HepG2 (cell line): ENCODE results near the gene SSTR5. TPM values are rescaled to one million over a fixed set of nuclear protein-coding genes. Genes with fewer than 3 reads are reported as not detected.
A peak's percentile ranks its signal among the peaks of the same experiment; 100 is the strongest.

Source experiments
- ASH2L ChIP-seq: fragments of 300-600, 200-600 bp; sonication (generic); IDR thresholded peaks from 2 replicates; pipeline ENCODE4 v1.7.0; 2017; ENCODE audit warnings: low read depth, mild to moderate bottlenecking, moderate library complexity, mixed read lengths, low read length; ENCODE audit not compliant: insufficient read length
- E2F5 ChIP-seq: sonication (generic); formaldehyde crosslinking; conservative IDR thresholded peaks from 2 replicates; pipeline ENCODE4 v1.4.0; 2020; ENCODE audit warnings: missing genetic modification reagents
- FIP1L1 ChIP-seq: fragments of 200-400 bp; formaldehyde crosslinking; IDR thresholded peaks from 2 replicates; pipeline ENCODE4 v1.6.1; 2018; ENCODE audit warnings: low read depth, mild to moderate bottlenecking, low read length, moderate library complexity, borderline replicate concordance; ENCODE audit not compliant: insufficient read depth
- HMGXB4 ChIP-seq, 2 experiments: sonication (generic) in 1 of 2; formaldehyde crosslinking in 1 of 2; IDR thresholded peaks; 2 replicates each; pipeline versions ENCODE4 v1.4.0 to v1.6.1; 2018 to 2020; ENCODE audit warnings: missing genetic modification reagents in 2 of 2, borderline replicate concordance in 1 of 2, low read depth in 1 of 2, mild to moderate bottlenecking in 1 of 2, missing biosample characterization in 1 of 2
- HNF4A ChIP-seq: sonication (generic); formaldehyde crosslinking; IDR thresholded peaks from 2 replicates; pipeline ENCODE4 v1.4.0; 2020; ENCODE audit warnings: missing genetic modification reagents
- MEIS1 ChIP-seq: sonication (generic); formaldehyde crosslinking; IDR thresholded peaks from 2 replicates; pipeline ENCODE4 v1.9.0; 2021; ENCODE audit warnings: mild to moderate bottlenecking, missing genetic modification reagents, moderate library complexity, borderline replicate concordance
- NONO ChIP-seq, 2 experiments: fragments of 450-650 bp in 1 of 2; sonication (generic) in 1 of 2; formaldehyde crosslinking in 1 of 2; IDR thresholded peaks in 1 of 2; conservative IDR thresholded peaks in 1 of 2; 2 replicates each; pipeline versions ENCODE4 v1.6.1 to v1.8.0; 2017 to 2022; ENCODE audit warnings: mild to moderate bottlenecking in 1 of 2, missing genetic modification reagents in 1 of 2, moderate library complexity in 1 of 2
- NR0B2 ChIP-seq: sonication (generic); formaldehyde crosslinking; IDR thresholded peaks from 2 replicates; pipeline ENCODE4 v1.4.0; 2020; ENCODE audit warnings: mild to moderate bottlenecking, missing genetic modification reagents
- PAXIP1 ChIP-seq: sonication (generic); formaldehyde crosslinking; conservative IDR thresholded peaks from 2 replicates; pipeline ENCODE4 v1.4.0; 2020; ENCODE audit warnings: mild to moderate bottlenecking, missing genetic modification reagents, moderate library complexity
- POGZ ChIP-seq: sonication (generic); formaldehyde crosslinking; IDR thresholded peaks from 2 replicates; pipeline ENCODE4 v1.4.0; 2020; ENCODE audit warnings: mild to moderate bottlenecking, missing genetic modification reagents
- SRF ChIP-seq: IDR thresholded peaks from 2 replicates; pipeline ENCODE4 v1.6.1; 2011; ENCODE audit warnings: mild to moderate bottlenecking, low read depth, low read length, moderate library complexity
- SRSF1 ChIP-seq: fragments of 200-400 bp; formaldehyde crosslinking; optimal IDR thresholded peaks from 2 replicates; pipeline ENCODE3; 2017; ENCODE audit warnings: mild to moderate bottlenecking, low read depth, low read length, moderate library complexity
- SRY ChIP-seq: sonication (generic); formaldehyde crosslinking; IDR thresholded peaks from 2 replicates; pipeline ENCODE4 v1.8.0; 2022; ENCODE audit warnings: mild to moderate bottlenecking, missing genetic modification reagents
- SYNCRIP ChIP-seq: fragments of 200-400 bp; formaldehyde crosslinking; IDR thresholded peaks from 2 replicates; pipeline ENCODE4 v1.6.1; 2018; ENCODE audit warnings: mild to moderate bottlenecking, low read depth, low read length; ENCODE audit not compliant: insufficient read depth
- ZFP41 ChIP-seq: sonication (generic); formaldehyde crosslinking; IDR thresholded peaks from 2 replicates; pipeline ENCODE4 v1.4.0; 2020; ENCODE audit warnings: mild to moderate bottlenecking, missing genetic modification reagents, borderline replicate concordance
- ZHX1 ChIP-seq: sonication (generic); formaldehyde crosslinking; IDR thresholded peaks from 2 replicates; pipeline ENCODE4 v1.8.1; 2022; ENCODE audit warnings: low read depth, mild to moderate bottlenecking, missing genetic modification reagents
- ZNF124 ChIP-seq: sonication (generic); formaldehyde crosslinking; IDR thresholded peaks from 2 replicates; pipeline ENCODE4 v1.4.0; 2020; ENCODE audit warnings: missing genetic modification reagents
- ZNF382 ChIP-seq: sonication (generic); formaldehyde crosslinking; IDR thresholded peaks from 2 replicates; pipeline ENCODE4 v1.5.0; 2020; ENCODE audit warnings: missing genetic modification reagents, mild to moderate bottlenecking, borderline replicate concordance
- ZNF570 ChIP-seq: sonication (generic); formaldehyde crosslinking; IDR thresholded peaks from 2 replicates; pipeline ENCODE4 v1.4.0; 2020; ENCODE audit warnings: mild to moderate bottlenecking, missing genetic modification reagents, borderline replicate concordance
- polyA plus RNA-seq, 8 experiments: library from polyadenylated mRNA; depleted of rRNA in 3 of 8; stranded (reverse) in 7 of 8; unstranded in 1 of 8; fragments of >200 nt; fragmentation: Illumina TruSeq in 4 of 8; extraction: Trizol in 4 of 8; gene quantifications; 2 replicates each; pipeline versions ENCODE4 v1.2.1 to v1.2.3, GENCODE V29; 2011 to 2016; ENCODE audit warnings: low read depth in 4 of 8, missing spikeins in 1 of 8, mixed read lengths in 1 of 8; ENCODE audit not compliant: insufficient read depth in 1 of 8
- total RNA-seq, 5 experiments: library from RNA; depleted of rRNA; stranded (reverse); fragments of >200 nt; fragmentation: Illumina TruSeq; extraction: Trizol; gene quantifications; 2 replicates each; pipeline ENCODE4 v1.2.3, GENCODE V29; 2016; ENCODE audit warnings: low read depth in 1 of 5

SSTR5 gene
- total and polyA plus RNA-seq, 2 of the 13 experiments (the other 11 are each of a cell fraction or from before 2014, with no cell fraction given), result 0.20 to 0.49 TPM

- TF ChIP-seq ZHX1 (CRISPR knock-in tag) (peak; percentile 22; the same call in 1 of the 2 replicates), FIP1L1 (no peak), NONO (IDR thresholded peaks at IDR 0.05) (no peak), NONO (CRISPR knock-in tag; conservative IDR thresholded peaks at IDR 0.05) (peak; percentile 56), ASH2L (no peak), SRY (CRISPR knock-in tag) (peak; percentile 84; the same call in 1 of the 2 replicates), PAXIP1 (CRISPR knock-in tag) (peak; percentile 85), SRF (no peak), ZNF382 (CRISPR knock-in tag) (no peak), SRSF1 (no peak), POGZ (no peak), ZNF124 (CRISPR knock-in tag) (peak; percentile 56), SYNCRIP (no peak), E2F5 (CRISPR knock-in tag) (no peak), MEIS1 (CRISPR knock-in tag) (no peak), ZFP41 (CRISPR knock-in tag) (0 out of 2 replicates have a peak, but pooled peaks have one; percentile 25), HMGXB4 (CRISPR knock-in tag; IDR thresholded peaks at IDR 0.05; ENCODE audit: borderline replicate concordance in 1 of 2, low read depth in 1 of 2) (peak in 1 of 2 experiments; percentile 30; a peak in 2 of 4 replicates), ZNF570 (CRISPR knock-in tag) (no peak), NR0B2 (no peak), HNF4A (CRISPR knock-in tag) (peak; percentile 63)
These were observed 6.1 kb downstream of the SSTR5 start (continued) for GRCh38 chr16:1078579-1079021.
